HepG2 (cell line): ENCODE results near the gene UBC. TPM values are rescaled to one million over a fixed set of nuclear protein-coding genes. Genes with fewer than 3 reads are reported as not detected.

ENCODE experiments used
- ATF1 ChIP-seq: IDR thresholded peaks from 2 replicates; pipeline ENCODE4 v1.6.1; 2016; ENCODE audit warnings: mild to moderate bottlenecking, control low read depth
- CENPX ChIP-seq: sonication (generic); formaldehyde crosslinking; IDR thresholded peaks from 2 replicates; pipeline ENCODE4 v1.9.0; 2021; ENCODE audit warnings: mild to moderate bottlenecking, missing genetic modification reagents, moderate library complexity
- FIP1L1 ChIP-seq: fragments of 200-400 bp; formaldehyde crosslinking; IDR thresholded peaks from 2 replicates; pipeline ENCODE4 v1.6.1; 2018; ENCODE audit warnings: low read depth, mild to moderate bottlenecking, low read length, moderate library complexity, borderline replicate concordance; ENCODE audit not compliant: insufficient read depth
- HHEX ChIP-seq: IDR thresholded peaks from 2 replicates; pipeline ENCODE4 v1.6.1; 2016; ENCODE audit warnings: control low read depth
- MED13 ChIP-seq: sonication (generic); formaldehyde crosslinking; IDR thresholded peaks from 2 replicates; pipeline ENCODE4 v1.5.0; 2020; ENCODE audit warnings: missing genetic modification reagents
- MEIS2 ChIP-seq: sonication (generic); formaldehyde crosslinking; IDR thresholded peaks from 2 replicates; pipeline ENCODE4 v1.9.0; 2021; ENCODE audit warnings: mild to moderate bottlenecking, missing genetic modification reagents
- MLXIP ChIP-seq: sonication (generic); formaldehyde crosslinking; IDR thresholded peaks from 2 replicates; pipeline ENCODE4 v1.9.0; 2021; ENCODE audit warnings: missing genetic modification reagents, borderline replicate concordance
- MTERF4 ChIP-seq: sonication (generic); formaldehyde crosslinking; IDR thresholded peaks from 2 replicates; pipeline ENCODE4 v1.8.0; 2023; ENCODE audit warnings: mild to moderate bottlenecking, missing genetic modification reagents
- SCMH1 ChIP-seq: sonication (generic); formaldehyde crosslinking; IDR thresholded peaks from 2 replicates; pipeline ENCODE4 v1.9.0; 2021; ENCODE audit warnings: missing genetic modification reagents, mild to moderate bottlenecking, borderline replicate concordance
- SNAPC5 ChIP-seq: sonication (generic); formaldehyde crosslinking; IDR thresholded peaks from 2 replicates; pipeline ENCODE4 v1.8.1; 2023; ENCODE audit warnings: mild to moderate bottlenecking, missing genetic modification reagents, borderline replicate concordance
- SP1 ChIP-seq, 2 experiments: fragments of 450-650 bp in 1 of 2; sonication (generic) in 1 of 2; formaldehyde crosslinking in 1 of 2; IDR thresholded peaks; 2 replicates each; pipeline versions ENCODE4 v1.4.0 to v1.6.1; 2016 to 2020; ENCODE audit warnings: missing genetic modification reagents in 1 of 2
- SRSF9 ChIP-seq: fragments of 200-400 bp; formaldehyde crosslinking; IDR thresholded peaks from 2 replicates; pipeline ENCODE4 v1.6.1; 2018; ENCODE audit warnings: borderline replicate concordance, mild to moderate bottlenecking, low read depth, low read length; ENCODE audit not compliant: insufficient read depth, poor library complexity, severe bottlenecking
- THAP8 ChIP-seq: sonication (generic); formaldehyde crosslinking; IDR thresholded peaks from 2 replicates; pipeline ENCODE4 v1.5.1; 2020; ENCODE audit warnings: missing genetic modification reagents, mild to moderate bottlenecking, borderline replicate concordance
- TOE1 ChIP-seq: sonication (generic); formaldehyde crosslinking; IDR thresholded peaks from 2 replicates; pipeline ENCODE4 v1.4.0; 2020; ENCODE audit warnings: mild to moderate bottlenecking, missing genetic modification reagents
- XRCC5 ChIP-seq: fragments of 200-400 bp; formaldehyde crosslinking; optimal IDR thresholded peaks from 2 replicates; pipeline ENCODE3; 2017; ENCODE audit warnings: mild to moderate bottlenecking, low read length
- ZNF264 ChIP-seq: sonication (generic); formaldehyde crosslinking; IDR thresholded peaks from 2 replicates; pipeline ENCODE4 v1.4.0; 2020; ENCODE audit warnings: missing genetic modification reagents
- ZNF34 ChIP-seq: sonication (generic); formaldehyde crosslinking; IDR thresholded peaks from 2 replicates; pipeline ENCODE4 v1.4.0; 2020; ENCODE audit warnings: mild to moderate bottlenecking, missing genetic modification reagents, borderline replicate concordance
- ZNF598 ChIP-seq: sonication (generic); formaldehyde crosslinking; IDR thresholded peaks from 2 replicates; pipeline ENCODE4 v1.5.1; 2020; ENCODE audit warnings: mild to moderate bottlenecking, missing genetic modification reagents, borderline replicate concordance
- ZNF687 ChIP-seq: sonication (generic); formaldehyde crosslinking; IDR thresholded peaks from 2 replicates; pipeline ENCODE4 v1.5.1; 2020; ENCODE audit warnings: mild to moderate bottlenecking, missing genetic modification reagents, moderate library complexity
- polyA plus RNA-seq, 8 experiments: library from polyadenylated mRNA; depleted of rRNA in 3 of 8; stranded (reverse) in 7 of 8; unstranded in 1 of 8; fragments of >200 nt; fragmentation: Illumina TruSeq in 4 of 8; extraction: Trizol in 4 of 8; gene quantifications; 2 replicates each; pipeline versions ENCODE4 v1.2.1 to v1.2.3, GENCODE V29; 2011 to 2016; ENCODE audit warnings: low read depth in 4 of 8, missing spikeins in 1 of 8, mixed read lengths in 1 of 8; ENCODE audit not compliant: insufficient read depth in 1 of 8
- total RNA-seq, 5 experiments: library from RNA; depleted of rRNA; stranded (reverse); fragments of >200 nt; fragmentation: Illumina TruSeq; extraction: Trizol; gene quantifications; 2 replicates each; pipeline ENCODE4 v1.2.3, GENCODE V29; 2016; ENCODE audit warnings: low read depth in 1 of 5

UBC gene
- total and polyA plus RNA-seq, 2 of the 13 experiments (the other 11 are each of a cell fraction or from before 2014, with no cell fraction given): 805 to 1,432 TPM

GRCh38 chr12:124940393-124941169 is 26.1 kb upstream of the UBC start (continued):
- TF ChIP-seq SP1 (IDR thresholded peaks at IDR 0.05) (no peak), SP1 (CRISPR knock-in tag; IDR thresholded peaks at IDR 0.05) (no peak), ZNF34 (no peak), XRCC5 (peak; percentile 88), ZNF598 (CRISPR knock-in tag) (no peak; the same call in 1 of the 2 replicates), SRSF9 (no peak), SNAPC5 (no peak), THAP8 (0 out of 2 replicates have a peak, but pooled peaks have one; percentile 14), ZNF687 (CRISPR knock-in tag) (peak; percentile 98), SCMH1 (CRISPR knock-in tag) (no peak), MLXIP (CRISPR knock-in tag) (no peak), TOE1 (no peak), MTERF4 (CRISPR knock-in tag) (no peak), CENPX (CRISPR knock-in tag) (no peak), HHEX (CRISPR knock-in tag) (no peak), MEIS2 (peak; percentile 51; the same call in 1 of the 2 replicates), ATF1 (CRISPR knock-in tag) (no peak), MED13 (CRISPR knock-in tag) (no peak), ZNF264 (no peak), FIP1L1 (no peak)
